H1 (cell line): ENCODE measurements around the gene MRPL41. TPM values are rescaled to one million over a fixed set of nuclear protein-coding genes. Genes with fewer than 3 reads are reported as not detected.

ENCODE experiments used
- ASH2L ChIP-seq: fragments of 200-600, 300-600 bp; sonication (generic); IDR thresholded peaks from one replicate; pipeline ENCODE4 v1.7.1; 2017; ENCODE audit warnings: low read length
- NANOG ChIP-seq: IDR thresholded peaks from 2 replicates; pipeline ENCODE4 v1.6.1; 2011; ENCODE audit warnings: low read length, low read depth, mild to moderate bottlenecking, inconsistent platforms; ENCODE audit not compliant: insufficient read depth, poor library complexity, severe bottlenecking
- RNF2 ChIP-seq: fragments of 200-900, 300-1000 bp; sonication (generic); IDR thresholded peaks from 2 replicates; pipeline ENCODE4 v1.7.1; 2016; ENCODE audit warnings: borderline replicate concordance, low read depth, mild to moderate bottlenecking, antibody characterized with exemption, low read length; ENCODE audit not compliant: poor library complexity, severe bottlenecking; ENCODE audit errors: missing control alignments
- SP1 ChIP-seq: IDR thresholded peaks from 2 replicates; pipeline ENCODE4 v1.6.1; 2011; ENCODE audit warnings: low read depth, low read length
- SUZ12 ChIP-seq: fragments of 200-600 bp; sonication (generic); IDR thresholded peaks from 2 replicates; pipeline ENCODE4 v1.6.1; 2012; ENCODE audit warnings: mild to moderate bottlenecking, inconsistent platforms, low read length, moderate library complexity, mixed read lengths
- ZNF274 ChIP-seq: IDR thresholded peaks from 2 replicates; pipeline ENCODE4 v1.7.0; 2012; ENCODE audit warnings: low read length, borderline replicate concordance; ENCODE audit errors: extremely low read depth
- polyA plus RNA-seq, 7 experiments: library from polyadenylated mRNA; depleted of rRNA in 3 of 7; stranded (reverse) in 5 of 7; unstranded in 2 of 7; fragments of >200 nt in 5 of 7; fragments of 200-250 nt in 2 of 7; gene quantifications; 1 replicate in 5 of 7; 2 replicates in 1 of 7; 4 replicates in 1 of 7; pipeline versions ENCODE4 v1.2.1 to v1.2.3, GENCODE V29; 2011 to 2013; ENCODE audit warnings: missing spikeins in 2 of 7, mixed read lengths in 2 of 7
- total RNA-seq: library from RNA; stranded (reverse); fragmentation: NEBNext Ultra II Directional; extraction: Animal tissue kit (Norgen Biotek cat#: 25700); gene quantifications from 2 replicates; pipeline ENCODE4 v1.2.1, GENCODE V29; 2021
- TF ChIP-seq, protein P1 (sequence below): fragments of 300-600 bp; sonication (generic); IDR thresholded peaks from 2 replicates; pipeline ENCODE4 v1.7.1; 2012; ENCODE audit warnings: low read length, moderate library complexity, mild to moderate bottlenecking, inconsistent platforms; ENCODE audit not compliant: insufficient replicate concordance
- TF ChIP-seq, protein P2 (sequence below): IDR thresholded peaks from 2 replicates; pipeline ENCODE4 v1.6.1; 2011; ENCODE audit warnings: low read length, improper control_type of control experiment

The MRPL41 gene
- total and polyA plus RNA-seq, 2 of the 8 experiments (the other 6 are each of a cell fraction or from before 2014, with no cell fraction given): 47.2 to 58.1 TPM

DNA sequence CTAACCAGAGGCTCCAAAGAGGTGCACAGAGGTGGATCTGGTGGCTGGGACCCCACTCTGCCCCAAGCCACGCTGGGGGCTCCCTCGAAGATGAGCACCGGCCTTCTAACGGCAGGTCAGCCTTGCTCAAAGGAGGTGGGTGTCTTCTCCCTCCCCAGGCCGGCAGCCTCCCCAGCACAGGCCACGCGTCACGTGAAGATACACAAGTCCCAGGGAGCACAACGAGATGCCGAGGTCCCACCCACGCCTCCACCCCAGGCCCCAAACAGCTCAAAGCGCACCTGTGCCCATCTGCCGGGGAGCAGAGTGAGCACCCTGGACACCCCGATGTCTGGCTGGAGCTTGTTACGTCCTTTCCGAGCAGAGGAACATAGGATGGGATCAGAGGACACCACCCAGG, 13.6 kb upstream of the MRPL41 start (continued):
- TF ChIP-seq, protein P1, sequence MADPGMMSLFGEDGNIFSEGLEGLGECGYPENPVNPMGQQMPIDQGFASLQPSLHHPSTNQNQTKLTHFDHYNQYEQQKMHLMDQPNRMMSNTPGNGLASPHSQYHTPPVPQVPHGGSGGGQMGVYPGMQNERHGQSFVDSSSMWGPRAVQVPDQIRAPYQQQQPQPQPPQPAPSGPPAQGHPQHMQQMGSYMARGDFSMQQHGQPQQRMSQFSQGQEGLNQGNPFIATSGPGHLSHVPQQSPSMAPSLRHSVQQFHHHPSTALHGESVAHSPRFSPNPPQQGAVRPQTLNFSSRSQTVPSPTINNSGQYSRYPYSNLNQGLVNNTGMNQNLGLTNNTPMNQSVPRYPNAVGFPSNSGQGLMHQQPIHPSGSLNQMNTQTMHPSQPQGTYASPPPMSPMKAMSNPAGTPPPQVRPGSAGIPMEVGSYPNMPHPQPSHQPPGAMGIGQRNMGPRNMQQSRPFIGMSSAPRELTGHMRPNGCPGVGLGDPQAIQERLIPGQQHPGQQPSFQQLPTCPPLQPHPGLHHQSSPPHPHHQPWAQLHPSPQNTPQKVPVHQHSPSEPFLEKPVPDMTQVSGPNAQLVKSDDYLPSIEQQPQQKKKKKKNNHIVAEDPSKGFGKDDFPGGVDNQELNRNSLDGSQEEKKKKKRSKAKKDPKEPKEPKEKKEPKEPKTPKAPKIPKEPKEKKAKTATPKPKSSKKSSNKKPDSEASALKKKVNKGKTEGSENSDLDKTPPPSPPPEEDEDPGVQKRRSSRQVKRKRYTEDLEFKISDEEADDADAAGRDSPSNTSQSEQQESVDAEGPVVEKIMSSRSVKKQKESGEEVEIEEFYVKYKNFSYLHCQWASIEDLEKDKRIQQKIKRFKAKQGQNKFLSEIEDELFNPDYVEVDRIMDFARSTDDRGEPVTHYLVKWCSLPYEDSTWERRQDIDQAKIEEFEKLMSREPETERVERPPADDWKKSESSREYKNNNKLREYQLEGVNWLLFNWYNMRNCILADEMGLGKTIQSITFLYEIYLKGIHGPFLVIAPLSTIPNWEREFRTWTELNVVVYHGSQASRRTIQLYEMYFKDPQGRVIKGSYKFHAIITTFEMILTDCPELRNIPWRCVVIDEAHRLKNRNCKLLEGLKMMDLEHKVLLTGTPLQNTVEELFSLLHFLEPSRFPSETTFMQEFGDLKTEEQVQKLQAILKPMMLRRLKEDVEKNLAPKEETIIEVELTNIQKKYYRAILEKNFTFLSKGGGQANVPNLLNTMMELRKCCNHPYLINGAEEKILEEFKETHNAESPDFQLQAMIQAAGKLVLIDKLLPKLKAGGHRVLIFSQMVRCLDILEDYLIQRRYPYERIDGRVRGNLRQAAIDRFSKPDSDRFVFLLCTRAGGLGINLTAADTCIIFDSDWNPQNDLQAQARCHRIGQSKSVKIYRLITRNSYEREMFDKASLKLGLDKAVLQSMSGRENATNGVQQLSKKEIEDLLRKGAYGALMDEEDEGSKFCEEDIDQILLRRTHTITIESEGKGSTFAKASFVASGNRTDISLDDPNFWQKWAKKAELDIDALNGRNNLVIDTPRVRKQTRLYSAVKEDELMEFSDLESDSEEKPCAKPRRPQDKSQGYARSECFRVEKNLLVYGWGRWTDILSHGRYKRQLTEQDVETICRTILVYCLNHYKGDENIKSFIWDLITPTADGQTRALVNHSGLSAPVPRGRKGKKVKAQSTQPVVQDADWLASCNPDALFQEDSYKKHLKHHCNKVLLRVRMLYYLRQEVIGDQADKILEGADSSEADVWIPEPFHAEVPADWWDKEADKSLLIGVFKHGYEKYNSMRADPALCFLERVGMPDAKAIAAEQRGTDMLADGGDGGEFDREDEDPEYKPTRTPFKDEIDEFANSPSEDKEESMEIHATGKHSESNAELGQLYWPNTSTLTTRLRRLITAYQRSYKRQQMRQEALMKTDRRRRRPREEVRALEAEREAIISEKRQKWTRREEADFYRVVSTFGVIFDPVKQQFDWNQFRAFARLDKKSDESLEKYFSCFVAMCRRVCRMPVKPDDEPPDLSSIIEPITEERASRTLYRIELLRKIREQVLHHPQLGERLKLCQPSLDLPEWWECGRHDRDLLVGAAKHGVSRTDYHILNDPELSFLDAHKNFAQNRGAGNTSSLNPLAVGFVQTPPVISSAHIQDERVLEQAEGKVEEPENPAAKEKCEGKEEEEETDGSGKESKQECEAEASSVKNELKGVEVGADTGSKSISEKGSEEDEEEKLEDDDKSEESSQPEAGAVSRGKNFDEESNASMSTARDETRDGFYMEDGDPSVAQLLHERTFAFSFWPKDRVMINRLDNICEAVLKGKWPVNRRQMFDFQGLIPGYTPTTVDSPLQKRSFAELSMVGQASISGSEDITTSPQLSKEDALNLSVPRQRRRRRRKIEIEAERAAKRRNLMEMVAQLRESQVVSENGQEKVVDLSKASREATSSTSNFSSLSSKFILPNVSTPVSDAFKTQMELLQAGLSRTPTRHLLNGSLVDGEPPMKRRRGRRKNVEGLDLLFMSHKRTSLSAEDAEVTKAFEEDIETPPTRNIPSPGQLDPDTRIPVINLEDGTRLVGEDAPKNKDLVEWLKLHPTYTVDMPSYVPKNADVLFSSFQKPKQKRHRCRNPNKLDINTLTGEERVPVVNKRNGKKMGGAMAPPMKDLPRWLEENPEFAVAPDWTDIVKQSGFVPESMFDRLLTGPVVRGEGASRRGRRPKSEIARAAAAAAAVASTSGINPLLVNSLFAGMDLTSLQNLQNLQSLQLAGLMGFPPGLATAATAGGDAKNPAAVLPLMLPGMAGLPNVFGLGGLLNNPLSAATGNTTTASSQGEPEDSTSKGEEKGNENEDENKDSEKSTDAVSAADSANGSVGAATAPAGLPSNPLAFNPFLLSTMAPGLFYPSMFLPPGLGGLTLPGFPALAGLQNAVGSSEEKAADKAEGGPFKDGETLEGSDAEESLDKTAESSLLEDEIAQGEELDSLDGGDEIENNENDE: no peak
- no peak for TF ChIP-seq SP1
- no peak for TF ChIP-seq ZNF274
- no peak for TF ChIP-seq SUZ12
- TF ChIP-seq ASH2L: no peak
- TF ChIP-seq RNF2: no peak
- no peak for TF ChIP-seq NANOG
- TF ChIP-seq, protein P2, sequence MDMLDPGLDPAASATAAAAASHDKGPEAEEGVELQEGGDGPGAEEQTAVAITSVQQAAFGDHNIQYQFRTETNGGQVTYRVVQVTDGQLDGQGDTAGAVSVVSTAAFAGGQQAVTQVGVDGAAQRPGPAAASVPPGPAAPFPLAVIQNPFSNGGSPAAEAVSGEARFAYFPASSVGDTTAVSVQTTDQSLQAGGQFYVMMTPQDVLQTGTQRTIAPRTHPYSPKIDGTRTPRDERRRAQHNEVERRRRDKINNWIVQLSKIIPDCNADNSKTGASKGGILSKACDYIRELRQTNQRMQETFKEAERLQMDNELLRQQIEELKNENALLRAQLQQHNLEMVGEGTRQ: no peak
- TF ChIP-seq, all 59 proteins: peak for 0
